Measurements from ENCODE around the gene AKR1D1. TPM values are rescaled to one million over a fixed set of nuclear protein-coding genes. Genes with fewer than 3 reads are reported as not detected.
"Not testable (repeated sequence)": the region's sequence is repeated elsewhere in the genome, so short reads cannot be mapped to it uniquely, and the experiment has no call there.

The AKR1D1 gene
- total RNA-seq, 1 donor from 2014 or later, result not detected

DNA sequence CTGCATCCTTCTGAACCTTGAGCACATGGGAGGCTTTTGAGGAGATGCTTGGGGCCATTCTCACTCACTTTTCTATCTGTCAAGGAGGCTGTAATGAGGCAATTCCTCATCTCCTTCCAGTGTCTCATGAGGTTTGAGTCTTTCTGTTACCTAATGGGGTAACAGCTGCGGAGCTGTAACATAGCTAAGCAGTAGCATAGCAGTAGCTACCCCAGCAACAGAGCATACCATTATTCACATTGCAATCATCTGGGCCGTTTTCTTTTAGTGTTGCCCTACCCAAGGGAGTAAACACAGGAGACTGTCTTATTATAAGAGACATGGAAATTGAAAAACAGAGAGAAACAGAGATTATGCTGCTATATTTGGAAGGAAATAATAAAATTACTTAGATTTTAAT lies 68.7 kb downstream of the AKR1D1 start:
- Mint-ChIP-seq H3K27ac (ENCODE audit: unreplicated experiment) (no peak overlapping the region), H3K4me3 (ENCODE audit: unreplicated experiment) (no peak overlapping the region), H3K4me1 (ENCODE audit: low read depth) (no peaks in the 10 kb centered on the region), H3K9me3 (ENCODE audit: low read depth) (no peaks in the 10 kb centered on the region), H3K27me3 (ENCODE audit: low read depth) (no peaks in the 10 kb centered on the region), H3K36me3 (ENCODE audit: low read depth) (no peaks in the 10 kb centered on the region)
- TF ChIP-seq, protein P1, sequence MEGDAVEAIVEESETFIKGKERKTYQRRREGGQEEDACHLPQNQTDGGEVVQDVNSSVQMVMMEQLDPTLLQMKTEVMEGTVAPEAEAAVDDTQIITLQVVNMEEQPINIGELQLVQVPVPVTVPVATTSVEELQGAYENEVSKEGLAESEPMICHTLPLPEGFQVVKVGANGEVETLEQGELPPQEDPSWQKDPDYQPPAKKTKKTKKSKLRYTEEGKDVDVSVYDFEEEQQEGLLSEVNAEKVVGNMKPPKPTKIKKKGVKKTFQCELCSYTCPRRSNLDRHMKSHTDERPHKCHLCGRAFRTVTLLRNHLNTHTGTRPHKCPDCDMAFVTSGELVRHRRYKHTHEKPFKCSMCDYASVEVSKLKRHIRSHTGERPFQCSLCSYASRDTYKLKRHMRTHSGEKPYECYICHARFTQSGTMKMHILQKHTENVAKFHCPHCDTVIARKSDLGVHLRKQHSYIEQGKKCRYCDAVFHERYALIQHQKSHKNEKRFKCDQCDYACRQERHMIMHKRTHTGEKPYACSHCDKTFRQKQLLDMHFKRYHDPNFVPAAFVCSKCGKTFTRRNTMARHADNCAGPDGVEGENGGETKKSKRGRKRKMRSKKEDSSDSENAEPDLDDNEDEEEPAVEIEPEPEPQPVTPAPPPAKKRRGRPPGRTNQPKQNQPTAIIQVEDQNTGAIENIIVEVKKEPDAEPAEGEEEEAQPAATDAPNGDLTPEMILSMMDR (IDR thresholded peaks at IDR 0.05), result no peak
- DNase-seq (ENCODE audit: low spot score), result no peak

DNA sequence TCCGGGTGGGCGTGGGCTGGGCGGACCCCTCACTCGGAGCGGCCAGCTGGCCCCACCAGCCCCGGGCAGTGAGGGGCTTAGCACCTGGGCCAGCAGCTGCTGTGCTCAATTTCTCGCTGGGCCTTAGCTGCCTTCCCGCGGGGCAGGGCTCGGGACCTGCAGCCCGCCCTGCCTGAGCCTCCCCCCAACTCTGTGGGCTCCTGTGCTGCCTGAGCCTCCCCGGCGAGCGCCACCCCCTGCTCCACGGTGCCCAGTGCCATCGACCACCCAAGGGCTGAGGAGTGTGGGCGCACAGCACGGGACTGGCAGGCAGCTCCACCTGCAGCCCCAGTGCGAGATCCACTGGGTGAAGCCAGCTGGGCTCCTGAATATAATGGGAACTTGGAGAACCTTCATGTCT lies 70.0 kb downstream of the AKR1D1 start:
- DNase-seq (ENCODE audit: low spot score); H3K4me3 Mint-ChIP-seq (ENCODE audit: unreplicated experiment): not testable (repeated sequence)

DNA sequence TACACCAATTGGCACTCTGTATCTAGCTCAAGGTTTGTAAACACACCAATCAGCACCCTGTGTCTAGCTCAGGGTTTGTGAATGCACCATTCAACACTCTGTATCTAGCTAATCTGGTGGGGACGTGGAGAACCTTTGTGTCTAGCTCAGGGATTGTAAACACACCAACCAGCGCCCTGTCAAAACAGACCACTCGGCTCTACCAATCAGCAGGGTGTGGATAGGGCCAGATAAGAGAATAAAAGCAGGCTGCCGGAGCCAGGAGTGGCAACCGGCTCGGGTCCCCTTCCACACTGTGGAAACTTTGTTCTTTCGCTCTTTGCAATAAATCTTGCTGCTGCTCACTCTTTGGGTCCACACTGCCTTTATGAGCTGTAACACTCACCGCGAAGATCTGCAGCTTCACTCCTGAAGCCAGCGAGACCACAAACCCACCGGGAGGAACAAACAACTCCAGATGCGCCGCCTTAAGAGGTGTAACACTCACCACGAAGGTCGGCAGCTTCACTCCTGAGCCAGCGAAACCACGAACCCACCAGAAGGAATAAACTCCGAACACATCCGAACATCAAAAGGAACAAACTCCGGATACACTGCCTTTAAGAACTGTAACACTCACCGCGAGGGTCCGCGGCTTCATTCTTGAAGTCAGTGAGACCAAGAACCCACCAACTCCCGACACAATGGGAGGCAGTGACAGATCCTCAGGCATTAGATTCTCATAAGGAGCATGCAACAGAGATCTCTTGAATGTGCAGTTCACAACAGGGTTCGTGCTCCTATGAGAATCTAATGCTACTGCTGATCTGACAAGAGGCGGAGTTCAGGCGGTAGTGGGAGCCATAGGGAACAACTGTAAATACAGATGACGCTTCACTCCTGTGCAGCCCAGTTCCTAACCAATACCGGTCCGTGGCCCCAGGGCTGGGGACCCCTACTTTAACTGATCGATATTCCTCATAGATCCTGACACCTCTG lies 70.8 kb downstream of the AKR1D1 start:
- H3K27ac Mint-ChIP-seq (ENCODE audit: unreplicated experiment); H3K36me3 Mint-ChIP-seq (ENCODE audit: low read depth); H3K4me3 Mint-ChIP-seq (ENCODE audit: unreplicated experiment): not testable (repeated sequence)

More for the DNA sequence above, 70.0 kb downstream of the AKR1D1 start:
- H3K4me1 Mint-ChIP-seq (ENCODE audit: low read depth); H3K9me3 Mint-ChIP-seq (ENCODE audit: low read depth); H3K36me3 Mint-ChIP-seq (ENCODE audit: low read depth); H3K27me3 Mint-ChIP-seq (ENCODE audit: low read depth); H3K27ac Mint-ChIP-seq (ENCODE audit: unreplicated experiment): not testable (repeated sequence)

DNA sequence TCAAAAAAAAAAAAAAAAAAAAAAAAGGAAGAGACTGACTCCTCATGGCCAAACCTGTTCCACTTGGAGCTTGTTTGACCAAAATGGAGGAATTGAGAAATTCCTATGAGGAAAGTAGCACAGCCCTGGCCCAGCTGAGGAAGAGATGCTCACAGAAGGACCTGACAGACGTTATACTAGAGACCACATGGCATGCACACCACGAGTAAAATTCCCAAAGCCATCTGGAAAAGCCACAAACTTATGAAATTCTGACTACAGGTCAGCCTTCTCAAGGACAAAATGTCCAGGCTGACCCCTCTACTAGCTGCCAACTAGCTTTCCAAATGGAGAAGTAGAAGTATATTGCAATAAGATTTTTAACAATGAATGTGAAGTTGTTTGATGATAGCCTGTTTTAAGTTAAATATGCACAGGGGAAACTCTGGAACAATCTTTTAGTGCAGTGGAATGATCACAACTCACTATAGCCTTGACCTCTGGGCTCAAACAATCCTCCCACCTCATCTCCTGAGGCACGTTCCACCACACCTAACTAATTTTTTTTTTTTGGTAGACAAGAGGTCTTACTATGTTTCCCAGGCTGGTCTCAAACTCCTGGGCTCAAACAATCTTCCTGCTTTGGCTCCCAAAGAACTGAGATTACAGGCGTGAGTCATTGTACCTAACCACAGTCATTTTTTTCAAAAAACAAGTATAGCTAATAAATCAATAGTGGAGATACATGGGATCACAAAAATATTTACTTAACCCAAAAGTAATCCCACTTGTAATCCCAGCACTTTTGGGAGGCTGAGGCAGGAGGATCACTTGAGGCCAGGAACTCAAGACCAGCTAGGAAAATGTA lies 75.7 kb downstream of the AKR1D1 start:
- no peak overlapping the region for H3K4me3 Mint-ChIP-seq (ENCODE audit: unreplicated experiment)
- no peak for DNase-seq (ENCODE audit: low spot score)
- no peaks in the 10 kb centered on the region for H3K36me3 Mint-ChIP-seq (ENCODE audit: low read depth)
- no peaks in the 10 kb centered on the region for H3K4me1 Mint-ChIP-seq (ENCODE audit: low read depth)
- TF ChIP-seq, protein P1 (IDR thresholded peaks at IDR 0.05), result no peak
- no peak overlapping the region for H3K27ac Mint-ChIP-seq (ENCODE audit: unreplicated experiment)
- H3K9me3 Mint-ChIP-seq (ENCODE audit: low read depth), result no peaks in the 10 kb centered on the region
- no peaks in the 10 kb centered on the region for H3K27me3 Mint-ChIP-seq (ENCODE audit: low read depth)

More for the DNA sequence above, 70.8 kb downstream of the AKR1D1 start:
- H3K4me1 Mint-ChIP-seq (ENCODE audit: low read depth); DNase-seq (ENCODE audit: low spot score); H3K9me3 Mint-ChIP-seq (ENCODE audit: low read depth); H3K27me3 Mint-ChIP-seq (ENCODE audit: low read depth): not testable (repeated sequence)

DNA sequence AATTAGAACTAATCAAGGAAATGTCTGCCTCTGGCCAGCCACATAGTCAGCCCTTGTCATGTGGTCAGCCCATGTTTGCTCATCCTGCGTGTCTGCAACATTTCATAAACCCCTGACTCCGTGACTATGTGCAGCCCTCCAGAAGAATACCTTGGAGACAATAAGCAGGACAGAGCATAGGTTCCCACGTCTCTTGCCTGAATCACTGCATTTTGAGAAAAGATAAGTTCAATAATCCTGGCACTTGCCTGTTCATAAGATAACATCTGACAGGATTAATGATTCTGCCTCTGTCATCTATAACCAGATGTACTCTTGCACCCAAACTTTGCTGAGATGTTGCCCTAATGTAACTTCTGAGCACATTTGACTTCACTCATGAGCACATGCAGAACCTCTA lies 78.4 kb downstream of the AKR1D1 start:
- Mint-ChIP-seq H3K4me1 (ENCODE audit: low read depth) (no peaks in the 10 kb centered on the region), H3K36me3 (ENCODE audit: low read depth) (no peaks in the 10 kb centered on the region), H3K27me3 (ENCODE audit: low read depth) (no peaks in the 10 kb centered on the region), H3K9me3 (ENCODE audit: low read depth) (no peaks in the 10 kb centered on the region), H3K4me3 (ENCODE audit: unreplicated experiment) (no peak overlapping the region), H3K27ac (ENCODE audit: unreplicated experiment) (no peak overlapping the region)
- DNase-seq (ENCODE audit: low spot score), result no peak
- TF ChIP-seq, protein P1 (IDR thresholded peaks at IDR 0.05), result no peak

DNA sequence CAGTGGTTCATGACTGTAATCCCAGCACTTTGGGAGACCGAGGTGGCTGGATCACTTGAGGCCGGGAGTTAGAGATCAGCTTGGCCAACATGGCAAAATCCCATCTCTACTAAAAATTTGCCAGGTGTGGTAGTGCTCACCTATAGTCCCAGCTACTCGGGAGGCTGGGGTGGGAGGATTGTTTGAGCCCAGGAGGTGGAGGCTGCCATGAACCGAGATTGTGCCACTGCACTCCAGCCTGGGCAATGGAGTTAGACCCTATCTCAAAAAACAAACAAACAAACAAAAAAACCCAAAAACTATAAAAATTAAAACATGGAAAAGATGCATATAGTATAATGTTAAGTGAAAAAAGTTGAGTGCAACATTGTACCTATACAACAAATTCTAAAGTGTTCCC lies 81.4 kb downstream of the AKR1D1 start:
- Mint-ChIP-seq H3K4me1 (ENCODE audit: low read depth) (no peaks in the 10 kb centered on the region), H3K9me3 (ENCODE audit: low read depth) (no peaks in the 10 kb centered on the region), H3K27me3 (ENCODE audit: low read depth) (no peaks in the 10 kb centered on the region), H3K36me3 (ENCODE audit: low read depth) (no peaks in the 10 kb centered on the region), H3K27ac (ENCODE audit: unreplicated experiment) (no peak overlapping the region), H3K4me3 (ENCODE audit: unreplicated experiment) (no peak overlapping the region)
- no peak for DNase-seq (ENCODE audit: low spot score)
- TF ChIP-seq, protein P1 (IDR thresholded peaks at IDR 0.05), result no peak

Data from chondrocyte (in vitro differentiated cells).